Erythroblast (primary cell): ENCODE results near the gene CH25H.
"Not testable (repeated sequence)": the region's sequence is repeated elsewhere in the genome, so short reads cannot be mapped to it uniquely, and the experiment has no call there.

Source experiments
- GATA1 ChIP-seq: IDR thresholded peaks from 2 replicates; pipeline ENCODE4 v1.6.1; 2011; ENCODE audit warnings: low read depth, mild to moderate bottlenecking, control low read depth, low read length, moderate library complexity
- POLR2A ChIP-seq: IDR thresholded peaks from 2 replicates; pipeline ENCODE4 v1.6.1; 2011; ENCODE audit warnings: mild to moderate bottlenecking, low read length

DNA sequence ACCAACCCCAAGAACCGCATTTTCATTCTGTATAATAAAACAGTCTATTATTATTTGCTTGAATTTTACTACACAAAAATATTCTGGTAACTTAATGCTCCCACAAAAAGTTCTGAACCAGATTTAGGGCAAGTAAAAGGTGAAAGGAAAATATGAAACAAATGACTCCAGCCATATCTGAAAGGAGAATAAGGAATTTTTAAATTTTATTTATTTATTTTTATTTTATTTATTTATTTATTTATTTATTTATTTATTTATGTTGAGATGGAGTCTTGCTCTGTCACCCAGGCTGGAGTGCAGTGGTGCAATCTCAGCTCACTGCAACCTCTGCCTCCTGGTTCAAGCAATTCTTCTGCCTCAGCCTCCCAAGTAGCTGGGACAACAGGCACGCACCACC lies 40.5 kb upstream of the CH25H start:
- TF ChIP-seq POLR2A, GATA1: not testable (repeated sequence)
